ENCODE results near the gene PNMT.

Gene PNMT

GRCh38 chr17:39653316-39653661 lies 15.0 kb upstream of the PNMT start:
- Histone ChIP-seq H3K27me3 (ENCODE audit: insufficient read depth, low read length) (no peaks in the 10 kb centered on the region), H3K4me1 (ENCODE audit: insufficient read depth, low read length) (peaks cover 20% of the 10 kb centered on the region), H3K9me3 (ENCODE audit: low read length) (no peaks in the 10 kb centered on the region), H3K36me3 (ENCODE audit: insufficient read depth, low read length) (peaks cover 24% of the 10 kb centered on the region), H2AFZ (ENCODE audit: low read depth, low read length) (no peak overlapping the region), H3K4me3 (ENCODE audit: low read length) (no peak overlapping the region)

GRCh38 chr17:39653662-39654331 lies 14.5 kb upstream of the PNMT start:
- H3K36me3 ChIP-seq (ENCODE audit: insufficient read depth, low read length) = peaks cover 26% of the 10 kb centered on the region
- H3K9me3 ChIP-seq (ENCODE audit: low read length) = no peaks in the 10 kb centered on the region
- no peak overlapping the region for H3K4me3 ChIP-seq (ENCODE audit: low read length)
- no peaks in the 10 kb centered on the region for H3K27me3 ChIP-seq (ENCODE audit: insufficient read depth, low read length)
- no peak overlapping the region for H2AFZ ChIP-seq (ENCODE audit: low read depth, low read length)
- peaks cover 20% of the 10 kb centered on the region for H3K4me1 ChIP-seq (ENCODE audit: insufficient read depth, low read length)

GRCh38 chr17:39655105-39655504 lies 13.1 kb upstream of the PNMT start:
- Histone ChIP-seq H3K27me3 (ENCODE audit: insufficient read depth, low read length) (no peaks in the 10 kb centered on the region), H3K9me3 (ENCODE audit: low read length) (no peaks in the 10 kb centered on the region), H3K36me3 (ENCODE audit: insufficient read depth, low read length) (peaks cover 32% of the 10 kb centered on the region), H3K4me1 (ENCODE audit: insufficient read depth, low read length) (peaks cover 20% of the 10 kb centered on the region), H3K4me3 (ENCODE audit: low read length) (no peak overlapping the region), H2AFZ (ENCODE audit: low read depth, low read length) (no peak overlapping the region)

GRCh38 chr17:39658346-39658745 lies 9.9 kb upstream of the PNMT start:
- Histone ChIP-seq H3K36me3 (ENCODE audit: insufficient read depth, low read length) (peaks cover 45% of the 10 kb centered on the region), H3K9me3 (ENCODE audit: low read length) (no peaks in the 10 kb centered on the region), H3K4me1 (ENCODE audit: insufficient read depth, low read length) (peaks cover 2% of the 10 kb centered on the region), H3K4me3 (ENCODE audit: low read length) (no peak overlapping the region), H3K27me3 (ENCODE audit: insufficient read depth, low read length) (no peaks in the 10 kb centered on the region), H2AFZ (ENCODE audit: low read depth, low read length) (no peak overlapping the region)

GRCh38 chr17:39658760-39659159 lies 9.5 kb upstream of the PNMT start:
- no peak overlapping the region for H3K4me3 ChIP-seq (ENCODE audit: low read length)
- no peaks in the 10 kb centered on the region for H3K9me3 ChIP-seq (ENCODE audit: low read length)
- H3K36me3 ChIP-seq (ENCODE audit: insufficient read depth, low read length) = peaks cover 45% of the 10 kb centered on the region
- no peaks in the 10 kb centered on the region for H3K4me1 ChIP-seq (ENCODE audit: insufficient read depth, low read length)
- no peaks in the 10 kb centered on the region for H3K27me3 ChIP-seq (ENCODE audit: insufficient read depth, low read length)
- H2AFZ ChIP-seq (ENCODE audit: low read depth, low read length) = no peak overlapping the region

GRCh38 chr17:39659279-39660010 lies 8.8 kb upstream of the PNMT start:
- peaks cover 45% of the 10 kb centered on the region for H3K36me3 ChIP-seq (ENCODE audit: insufficient read depth, low read length)
- no peak overlapping the region for H2AFZ ChIP-seq (ENCODE audit: low read depth, low read length)
- no peaks in the 10 kb centered on the region for H3K4me1 ChIP-seq (ENCODE audit: insufficient read depth, low read length)
- H3K27me3 ChIP-seq (ENCODE audit: insufficient read depth, low read length) = no peaks in the 10 kb centered on the region
- H3K9me3 ChIP-seq (ENCODE audit: low read length) = no peaks in the 10 kb centered on the region
- no peak overlapping the region for H3K4me3 ChIP-seq (ENCODE audit: low read length)

- Histone ChIP-seq H3K4me1 (ENCODE audit: insufficient read depth, low read length) (no peaks in the 10 kb centered on the region), H3K36me3 (ENCODE audit: insufficient read depth, low read length) (peaks cover 45% of the 10 kb centered on the region), H2AFZ (ENCODE audit: low read depth, low read length) (no peak overlapping the region), H3K27me3 (ENCODE audit: insufficient read depth, low read length) (no peaks in the 10 kb centered on the region), H3K4me3 (ENCODE audit: low read length) (no peak overlapping the region), H3K9me3 (ENCODE audit: low read length) (no peaks in the 10 kb centered on the region)
Observed at GRCh38 chr17:39660011-39660360, 8.3 kb upstream of the PNMT start.

GRCh38 chr17:39660397-39661385 lies 7.6 kb upstream of the PNMT start:
- H3K36me3 ChIP-seq (ENCODE audit: insufficient read depth, low read length) = peaks cover 45% of the 10 kb centered on the region
- H2AFZ ChIP-seq (ENCODE audit: low read depth, low read length) = no peak overlapping the region
- no peaks in the 10 kb centered on the region for H3K4me1 ChIP-seq (ENCODE audit: insufficient read depth, low read length)
- no peak overlapping the region for H3K4me3 ChIP-seq (ENCODE audit: low read length)
- no peaks in the 10 kb centered on the region for H3K27me3 ChIP-seq (ENCODE audit: insufficient read depth, low read length)
- H3K9me3 ChIP-seq (ENCODE audit: low read length) = no peaks in the 10 kb centered on the region

GRCh38 chr17:39661744-39662541 lies 6.3 kb upstream of the PNMT start:
- Histone ChIP-seq H3K9me3 (ENCODE audit: low read length) (no peaks in the 10 kb centered on the region), H2AFZ (ENCODE audit: low read depth, low read length) (no peak overlapping the region), H3K36me3 (ENCODE audit: insufficient read depth, low read length) (peaks cover 38% of the 10 kb centered on the region), H3K27me3 (ENCODE audit: insufficient read depth, low read length) (no peaks in the 10 kb centered on the region), H3K4me3 (ENCODE audit: low read length) (no peak overlapping the region), H3K4me1 (ENCODE audit: insufficient read depth, low read length) (no peaks in the 10 kb centered on the region)

- no peaks in the 10 kb centered on the region for H3K9me3 ChIP-seq (ENCODE audit: low read length)
- no peak overlapping the region for H3K4me3 ChIP-seq (ENCODE audit: low read length)
- H3K4me1 ChIP-seq (ENCODE audit: insufficient read depth, low read length) = peaks cover 3% of the 10 kb centered on the region
- no peak overlapping the region for H2AFZ ChIP-seq (ENCODE audit: low read depth, low read length)
- H3K36me3 ChIP-seq (ENCODE audit: insufficient read depth, low read length) = peaks cover 33% of the 10 kb centered on the region
- H3K27me3 ChIP-seq (ENCODE audit: insufficient read depth, low read length) = no peaks in the 10 kb centered on the region
Observed at GRCh38 chr17:39662551-39663339, 5.5 kb upstream of the PNMT start.

- peaks cover 4% of the 10 kb centered on the region for H3K4me1 ChIP-seq (ENCODE audit: insufficient read depth, low read length)
- no peaks in the 10 kb centered on the region for H3K9me3 ChIP-seq (ENCODE audit: low read length)
- H2AFZ ChIP-seq (ENCODE audit: low read depth, low read length) = no peak overlapping the region
- H3K4me3 ChIP-seq (ENCODE audit: low read length) = no peak overlapping the region
- peaks cover 27% of the 10 kb centered on the region for H3K36me3 ChIP-seq (ENCODE audit: insufficient read depth, low read length)
- H3K27me3 ChIP-seq (ENCODE audit: insufficient read depth, low read length) = no peaks in the 10 kb centered on the region
Observed at GRCh38 chr17:39663340-39663687, 4.9 kb upstream of the PNMT start.

All from neuron (in vitro differentiated cells).